ENCODE measurements around the gene FBLN2.

GRCh38 chr3:13593615-13594014 lies 44.7 kb downstream of the FBLN2 start:
- no peak for TF ChIP-seq CHD2 (IDR thresholded peaks at IDR 0.05; ENCODE audit: low read length, partially characterized antibody)
- TF ChIP-seq CTCF (IDR thresholded peaks at IDR 0.05): no peak
- no peak for TF ChIP-seq MYC (IDR thresholded peaks at IDR 0.05; ENCODE audit: borderline replicate concordance, low read length)
- no peak for TF ChIP-seq RNF2 (IDR thresholded peaks at IDR 0.05; ENCODE audit: borderline replicate concordance, low read depth)
- no peak for TF ChIP-seq POLR2A (IDR thresholded peaks at IDR 0.05; ENCODE audit: low read length)
- TF ChIP-seq SMC3 (IDR thresholded peaks at IDR 0.05): no peak
- no peak for TF ChIP-seq REST (IDR thresholded peaks at IDR 0.05)

Data from A549 (cell line).